GM12875 (cell line): ENCODE data around the gene CEP120.
"Not testable (repeated sequence)": the region's sequence is repeated elsewhere in the genome, so short reads cannot be mapped to it uniquely, and the experiment has no call there.

Experiments used
- H3K4me3 ChIP-seq: one replicate; pipeline ENCODE4 v1.5.1; 2011; ENCODE audit warnings: low read depth, low read length, control low read depth
- TF ChIP-seq, protein P1 (sequence below): IDR thresholded peaks from 2 replicates; pipeline ENCODE4 v1.5.1; 2011; ENCODE audit warnings: low read depth, mild to moderate bottlenecking, control low read depth, inconsistent platforms, low read length, moderate library complexity, borderline replicate concordance; ENCODE audit not compliant: insufficient read depth

Gene CEP120

DNA sequence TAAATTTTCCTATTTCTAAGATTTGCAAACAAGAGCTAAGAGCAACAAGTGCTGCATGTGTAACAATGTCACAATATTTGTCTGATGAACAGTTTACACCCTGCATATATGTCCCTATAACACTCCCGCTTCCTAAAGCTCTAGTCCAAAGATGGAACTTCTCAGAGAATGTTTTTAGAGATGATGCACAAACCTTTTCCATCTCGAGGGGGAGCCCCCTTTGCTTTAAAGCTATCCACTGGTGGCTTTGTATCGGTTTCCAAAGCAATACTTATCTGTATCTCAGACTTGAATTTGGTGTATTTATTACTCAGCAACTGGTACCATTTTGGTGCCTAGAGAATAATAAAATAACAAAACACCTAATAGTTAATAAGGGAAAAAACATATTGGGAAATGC is 11.0 kb downstream of the CEP120 start:
- no peak overlapping the region for H3K4me3 ChIP-seq
- TF ChIP-seq, protein P1, sequence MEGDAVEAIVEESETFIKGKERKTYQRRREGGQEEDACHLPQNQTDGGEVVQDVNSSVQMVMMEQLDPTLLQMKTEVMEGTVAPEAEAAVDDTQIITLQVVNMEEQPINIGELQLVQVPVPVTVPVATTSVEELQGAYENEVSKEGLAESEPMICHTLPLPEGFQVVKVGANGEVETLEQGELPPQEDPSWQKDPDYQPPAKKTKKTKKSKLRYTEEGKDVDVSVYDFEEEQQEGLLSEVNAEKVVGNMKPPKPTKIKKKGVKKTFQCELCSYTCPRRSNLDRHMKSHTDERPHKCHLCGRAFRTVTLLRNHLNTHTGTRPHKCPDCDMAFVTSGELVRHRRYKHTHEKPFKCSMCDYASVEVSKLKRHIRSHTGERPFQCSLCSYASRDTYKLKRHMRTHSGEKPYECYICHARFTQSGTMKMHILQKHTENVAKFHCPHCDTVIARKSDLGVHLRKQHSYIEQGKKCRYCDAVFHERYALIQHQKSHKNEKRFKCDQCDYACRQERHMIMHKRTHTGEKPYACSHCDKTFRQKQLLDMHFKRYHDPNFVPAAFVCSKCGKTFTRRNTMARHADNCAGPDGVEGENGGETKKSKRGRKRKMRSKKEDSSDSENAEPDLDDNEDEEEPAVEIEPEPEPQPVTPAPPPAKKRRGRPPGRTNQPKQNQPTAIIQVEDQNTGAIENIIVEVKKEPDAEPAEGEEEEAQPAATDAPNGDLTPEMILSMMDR, result no peak

- H3K4me3 ChIP-seq, result not testable (repeated sequence)
Observed at GRCh38 chr5:123401999-123402398, 21.2 kb downstream of the CEP120 start.

- TF ChIP-seq, protein P1, result no peak
Observed at GRCh38 chr5:123401320-123401719, 21.9 kb downstream of the CEP120 start.

DNA sequence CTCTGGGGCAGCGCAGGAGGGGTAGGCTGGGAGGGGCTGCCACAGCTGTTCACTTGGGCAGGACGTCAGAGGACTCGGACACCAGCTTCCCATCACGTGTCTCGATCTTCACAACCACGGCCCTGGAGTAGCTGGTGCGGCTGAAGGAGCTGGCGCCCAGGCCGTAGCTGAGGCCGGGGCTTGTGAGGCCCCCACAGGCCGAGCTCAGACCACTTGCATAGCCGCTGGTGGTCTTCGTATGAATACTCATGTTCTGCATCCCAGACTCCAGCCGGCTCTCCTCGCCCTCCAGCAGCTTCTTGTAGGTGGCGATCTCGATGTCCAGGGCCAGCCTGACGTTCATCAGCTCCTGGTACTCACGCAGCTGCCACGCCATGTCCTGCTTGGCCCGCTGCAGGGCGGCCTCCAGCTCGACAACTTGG is 22.3 kb downstream of the CEP120 start:
- H3K4me3 ChIP-seq, result not testable (repeated sequence)

More at GRCh38 chr5:123401320-123401719, 21.9 kb downstream of the CEP120 start:
- no peak overlapping the region for H3K4me3 ChIP-seq

DNA sequence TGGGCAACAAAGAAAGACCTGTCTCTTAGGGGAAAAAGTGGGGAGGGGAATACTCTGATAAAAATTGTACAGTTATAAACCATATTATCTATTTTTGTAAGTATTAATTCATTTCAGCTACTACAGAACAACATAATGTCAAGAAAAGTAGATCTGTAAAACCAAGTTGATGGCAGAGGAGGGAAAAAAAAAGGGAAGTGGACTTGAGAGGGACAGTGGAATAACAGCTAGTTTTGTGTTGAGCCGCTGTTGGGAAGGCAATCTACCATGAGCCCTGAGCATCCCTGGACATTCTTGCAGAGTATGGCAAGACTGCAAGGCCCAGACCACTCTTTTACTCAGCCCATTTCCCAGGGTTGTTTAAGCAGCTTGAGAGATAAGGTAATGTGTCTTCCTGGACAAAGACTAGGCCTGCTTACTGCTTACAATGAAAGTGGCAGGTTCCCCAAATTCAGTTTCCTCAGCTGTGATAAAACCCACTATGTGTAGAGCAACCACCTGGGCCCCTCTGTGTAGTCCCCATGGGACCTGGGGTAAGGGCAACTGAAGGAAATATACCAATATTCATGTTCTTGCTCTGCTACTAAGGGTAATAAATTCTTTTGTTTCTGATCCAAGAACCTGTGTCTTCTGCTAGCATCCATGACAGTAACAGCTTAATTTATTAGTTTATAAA is 25.0 kb downstream of the CEP120 start:
- TF ChIP-seq, protein P1, result no peak
- no peak overlapping the region for H3K4me3 ChIP-seq

DNA sequence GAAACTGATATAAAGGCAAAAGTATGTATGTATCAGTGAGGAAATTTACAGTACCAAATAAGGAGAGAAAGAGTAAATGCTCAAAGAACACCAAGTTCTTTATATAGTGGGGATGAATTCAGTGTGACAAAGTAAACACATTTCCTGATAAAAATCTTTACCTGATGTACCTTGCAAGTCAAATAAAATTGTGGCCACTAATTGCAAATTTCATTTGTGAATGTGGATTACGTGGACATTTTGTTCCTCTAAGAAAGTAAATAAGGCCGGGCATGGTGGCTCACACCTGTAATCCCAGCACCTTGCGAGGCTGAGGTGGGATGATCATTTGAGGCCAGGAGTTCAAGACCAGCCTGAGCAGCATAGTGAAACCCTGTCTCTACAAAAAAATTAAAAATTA is 25.7 kb downstream of the CEP120 start:
- TF ChIP-seq, protein P1, result no peak

DNA sequence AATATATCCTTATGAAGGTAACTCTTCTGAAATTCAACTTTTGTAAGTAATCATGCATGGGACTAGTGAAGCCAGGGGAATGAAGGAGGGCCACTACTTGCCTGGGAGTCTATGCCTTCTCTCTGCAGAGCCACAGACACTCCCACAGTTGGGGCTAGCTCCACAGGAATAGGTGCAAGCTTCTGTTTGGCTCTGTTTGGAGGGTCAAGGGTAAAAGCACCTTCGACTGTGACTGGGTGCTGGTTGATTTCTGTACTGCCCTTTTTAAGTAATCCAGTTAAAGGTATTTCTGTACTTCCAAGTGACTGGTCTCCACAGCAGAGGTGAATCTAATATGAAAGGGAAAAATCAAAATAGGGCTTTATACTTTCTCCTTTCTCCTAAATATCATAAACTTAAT is 32.2 kb downstream of the CEP120 start:
- TF ChIP-seq, protein P1, result no peak
- H3K4me3 ChIP-seq, result no peak overlapping the region

More for the DNA sequence above, 25.7 kb downstream of the CEP120 start:
- no peak overlapping the region for H3K4me3 ChIP-seq

DNA sequence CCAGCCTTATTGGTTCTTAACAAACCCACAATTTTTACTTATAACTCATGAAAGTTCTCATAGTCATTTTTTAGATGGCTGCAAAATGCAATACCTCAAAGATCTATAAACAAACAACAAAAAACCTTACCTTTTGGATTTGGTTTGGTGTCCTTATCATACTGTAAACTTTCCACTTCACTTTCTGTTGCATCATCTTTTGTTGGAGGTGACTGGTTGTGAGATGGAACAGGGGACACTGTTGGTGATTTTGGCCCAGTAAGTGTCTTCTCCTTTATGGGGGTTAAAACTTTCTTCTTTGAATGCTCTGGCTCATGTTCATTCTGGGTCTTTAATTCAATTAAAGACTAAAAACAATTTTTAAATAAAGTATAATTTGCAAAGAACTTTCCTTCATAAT is 33.4 kb downstream of the CEP120 start:
- TF ChIP-seq, protein P1, result no peak
- H3K4me3 ChIP-seq, result no peak overlapping the region
